Gastroesophageal sphincter (tissue), 3 donors: Measurements from ENCODE around the gene MACROD2.

Experiments
- EP300 ChIP-seq: sonication (generic); formaldehyde crosslinking; IDR thresholded peaks from one replicate; pipeline ENCODE4 v1.6.1; 2017; ENCODE audit warnings: antibody characterized with exemption, mild to moderate bottlenecking
- POLR2A ChIP-seq, 2 donors: fragments of 450-650 bp; IDR thresholded peaks; one replicate each; pipeline ENCODE4 v1.6.1; 2017; ENCODE audit warnings: antibody characterized with exemption in 2 of 2, mild to moderate bottlenecking in 2 of 2, moderate library complexity in 1 of 2
- POLR2AphosphoS5 ChIP-seq: sonication (generic); formaldehyde crosslinking; IDR thresholded peaks from one replicate; pipeline ENCODE4 v1.6.1; 2017; ENCODE audit warnings: antibody characterized with exemption
- TF ChIP-seq, protein P1 (sequence below), 4 experiments: fragments of 200-600 bp in 2 of 4; fragments of 450-650 bp in 2 of 4; sonication (generic) in 1 of 4; IDR thresholded peaks; one replicate each; pipeline ENCODE4 v1.5.1; 2017 to 2019; ENCODE audit warnings: antibody characterized with exemption in 4 of 4, mild to moderate bottlenecking in 2 of 4, moderate library complexity in 2 of 4

DNA sequence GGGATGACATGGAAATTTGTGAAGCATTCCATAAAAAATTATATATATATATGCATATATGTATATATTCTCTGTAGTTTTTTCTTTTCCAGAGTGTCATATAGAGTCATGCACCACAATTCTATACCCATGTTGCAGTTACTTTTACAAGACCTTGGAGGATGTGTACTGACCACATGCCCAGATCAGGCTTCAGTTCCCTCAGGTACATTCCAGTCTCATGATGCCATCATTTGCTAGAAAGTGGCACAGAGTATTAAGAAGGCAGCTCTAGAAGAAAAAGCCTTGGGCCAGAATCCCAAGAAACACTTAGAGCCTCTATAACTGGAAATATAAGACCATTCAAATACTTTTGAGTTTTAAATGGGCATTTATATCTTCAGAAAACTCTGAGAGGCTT, 1027.6 kb downstream of the MACROD2 start:
- TF ChIP-seq, protein P1, sequence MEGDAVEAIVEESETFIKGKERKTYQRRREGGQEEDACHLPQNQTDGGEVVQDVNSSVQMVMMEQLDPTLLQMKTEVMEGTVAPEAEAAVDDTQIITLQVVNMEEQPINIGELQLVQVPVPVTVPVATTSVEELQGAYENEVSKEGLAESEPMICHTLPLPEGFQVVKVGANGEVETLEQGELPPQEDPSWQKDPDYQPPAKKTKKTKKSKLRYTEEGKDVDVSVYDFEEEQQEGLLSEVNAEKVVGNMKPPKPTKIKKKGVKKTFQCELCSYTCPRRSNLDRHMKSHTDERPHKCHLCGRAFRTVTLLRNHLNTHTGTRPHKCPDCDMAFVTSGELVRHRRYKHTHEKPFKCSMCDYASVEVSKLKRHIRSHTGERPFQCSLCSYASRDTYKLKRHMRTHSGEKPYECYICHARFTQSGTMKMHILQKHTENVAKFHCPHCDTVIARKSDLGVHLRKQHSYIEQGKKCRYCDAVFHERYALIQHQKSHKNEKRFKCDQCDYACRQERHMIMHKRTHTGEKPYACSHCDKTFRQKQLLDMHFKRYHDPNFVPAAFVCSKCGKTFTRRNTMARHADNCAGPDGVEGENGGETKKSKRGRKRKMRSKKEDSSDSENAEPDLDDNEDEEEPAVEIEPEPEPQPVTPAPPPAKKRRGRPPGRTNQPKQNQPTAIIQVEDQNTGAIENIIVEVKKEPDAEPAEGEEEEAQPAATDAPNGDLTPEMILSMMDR (IDR thresholded peaks at IDR 0.05), result no peak
- TF ChIP-seq POLR2A (IDR thresholded peaks at IDR 0.05), result no peak
- no peak for TF ChIP-seq POLR2AphosphoS5
- TF ChIP-seq EP300, result no peak
